OCI-LY1 (cell line): ENCODE measurements around the gene MCRS1.
A peak's percentile ranks its signal among the peaks of the same experiment; 100 is the strongest.

ENCODE experiments used
- CTCF ChIP-seq: fragments of 200-600 bp; sonication (generic), shearing (Covaris generic); IDR thresholded peaks from 2 replicates; pipeline ENCODE4 v1.5.1; 2017; ENCODE audit warnings: mild to moderate bottlenecking, antibody characterized with exemption, low read length, moderate library complexity, mixed read lengths
- EZH2 ChIP-seq: fragments of 200-600 bp; sonication (generic), shearing (Covaris generic); IDR thresholded peaks from 2 replicates; pipeline ENCODE4 v1.8.0; 2017; ENCODE audit warnings: borderline replicate concordance, mixed run types, mild to moderate bottlenecking, antibody characterized with exemption, low read length, moderate library complexity, mixed read lengths

- TF ChIP-seq EZH2 (no peak), CTCF (peak; percentile 89)
These were observed 12.9 kb upstream of the MCRS1 start for GRCh38 chr12:49580572-49581535.
